22Rv1 (cell line): Measurements from ENCODE around the gene DLGAP3.

ENCODE experiments used
- H3K27ac ChIP-seq: fragments of 450-650 bp; 2 replicates; pipeline ENCODE4 v1.5.1; 2017
- CTCF ChIP-seq: fragments of 450-650 bp; IDR thresholded peaks from 2 replicates; pipeline ENCODE4 v1.5.1; 2017; ENCODE audit warnings: mild to moderate bottlenecking
- ZFX ChIP-seq: fragments of 450-650 bp; IDR thresholded peaks from 2 replicates; pipeline ENCODE4 v1.6.1; 2017; ENCODE audit warnings: antibody characterized with exemption, borderline replicate concordance

The DLGAP3 gene

GRCh38 chr1:34884961-34885360 lies 44.5 kb downstream of the DLGAP3 start:
- H3K27ac ChIP-seq: no peak overlapping the region

GRCh38 chr1:34884536-34884935 lies 44.9 kb downstream of the DLGAP3 start:
- no peak overlapping the region for H3K27ac ChIP-seq
- TF ChIP-seq ZFX: no peak
- no peak for TF ChIP-seq CTCF

More at GRCh38 chr1:34884961-34885360, 44.5 kb downstream of the DLGAP3 start:
- TF ChIP-seq CTCF: no peak
- no peak for TF ChIP-seq ZFX

- peak; percentile 51 for TF ChIP-seq CTCF
- no peak for TF ChIP-seq ZFX
- H3K27ac ChIP-seq: no peak overlapping the region
Measured at GRCh38 chr1:34879230-34879629, 50.2 kb downstream of the DLGAP3 start.

GRCh38 chr1:34876406-34876805 lies 53.0 kb downstream of the DLGAP3 start:
- TF ChIP-seq ZFX: no peak
- no peak for TF ChIP-seq CTCF

GRCh38 chr1:34874296-34874952 lies 55.0 kb downstream of the DLGAP3 start:
- no peak overlapping the region for H3K27ac ChIP-seq
- no peak for TF ChIP-seq CTCF
- no peak for TF ChIP-seq ZFX

More at GRCh38 chr1:34876406-34876805, 53.0 kb downstream of the DLGAP3 start:
- no peak overlapping the region for H3K27ac ChIP-seq

GRCh38 chr1:34872133-34872503 lies 57.3 kb downstream of the DLGAP3 start:
- TF ChIP-seq ZFX: no peak
- TF ChIP-seq CTCF: 0 out of 2 replicates have a peak, but pooled peaks have one; percentile 3
- H3K27ac ChIP-seq: no peak overlapping the region

- TF ChIP-seq CTCF (peak; percentile 9; the same call in 1 of the 2 replicates), ZFX (no peak)
- H3K27ac ChIP-seq: no peak overlapping the region
Measured at GRCh38 chr1:34871443-34872132, 57.9 kb downstream of the DLGAP3 start.
